A673 (cell line): Measurements from ENCODE around the gene SUCLG2. TPM values are rescaled to one million over a fixed set of nuclear protein-coding genes. Genes with fewer than 3 reads are reported as not detected.

ENCODE experiments used
- BruUV-seq: library from RNA; stranded (reverse); fragments of 400-500 nt; replicated peaks from 2 replicates; lab custom pipeline; 2021; lab: Mats Ljungman, UMichigan
- CTCF ChIA-PET: fragments of 300-600 bp; sonication (Branson Sonifier 250); formaldehyde crosslinking; loops from one replicate; lab custom pipeline; 2022; ENCODE audit warnings: antibody characterized with exemption; lab: Charles Lee
- POLR2A ChIA-PET: fragments of 300-600 bp; sonication (Branson Sonifier 250); formaldehyde crosslinking; loops from one replicate; lab custom pipeline; 2022; ENCODE audit warnings: antibody characterized with exemption; ENCODE audit not compliant: low non-redundant PET; lab: Charles Lee
- DNase-seq: peaks from one replicate; pipeline ENCODE4 v3.0.0-alpha.2; 2015; ENCODE audit warnings: low spot score
- H3K27ac ChIP-seq: fragments of 200-600 bp; sonication (generic); 2 replicates; pipeline ENCODE4 v1.5.1; 2016; ENCODE audit warnings: mixed run types, low read depth, mild to moderate bottlenecking, mixed read lengths, antibody characterized with exemption, low read length; ENCODE audit not compliant: poor library complexity, severe bottlenecking
- H3K27me3 ChIP-seq: fragments of 200-600 bp; sonication (generic); replicated peaks from 2 replicates; pipeline ENCODE4 v1.6.1; 2017; ENCODE audit warnings: mixed run types, low read depth, mild to moderate bottlenecking, mixed read lengths, antibody characterized with exemption, low read length; ENCODE audit not compliant: insufficient read depth, poor library complexity
- H3K36me3 ChIP-seq: fragments of 200-600 bp; sonication (generic); 2 replicates; pipeline ENCODE4 v1.6.1; 2016; ENCODE audit warnings: mixed run types, mild to moderate bottlenecking, mixed read lengths, antibody characterized with exemption, low read length; ENCODE audit not compliant: insufficient read depth, poor library complexity, severe bottlenecking
- H3K4me1 ChIP-seq: fragments of 200-600 bp; sonication (generic); 2 replicates; pipeline ENCODE4 v1.6.1; 2017; ENCODE audit warnings: mixed run types, mild to moderate bottlenecking, mixed read lengths, antibody characterized with exemption, low read length; ENCODE audit not compliant: insufficient read depth, poor library complexity, severe bottlenecking
- H3K4me3 ChIP-seq: fragments of 200-600 bp; sonication (generic); 2 replicates; pipeline ENCODE4 v1.5.1; 2016; ENCODE audit warnings: low read depth, mixed run types, mild to moderate bottlenecking, mixed read lengths, low read length; ENCODE audit not compliant: poor library complexity, severe bottlenecking
- H3K9me3 ChIP-seq: fragments of 200-600 bp; sonication (generic); 2 replicates; pipeline ENCODE4 v1.6.1; 2016; ENCODE audit warnings: mixed run types, low read depth, mild to moderate bottlenecking, mixed read lengths, antibody characterized with exemption, low read length; ENCODE audit not compliant: poor library complexity, severe bottlenecking
- EZH2 ChIP-seq: fragments of 200-600 bp; sonication (generic); IDR thresholded peaks from 2 replicates; pipeline ENCODE4 v1.6.1; 2017; ENCODE audit warnings: borderline replicate concordance, low read depth, mild to moderate bottlenecking, mixed read lengths, antibody characterized with exemption, low read length; ENCODE audit not compliant: poor library complexity, severe bottlenecking
- intact Hi-C: fragments of 100-400 bp; cut with micrococcal nuclease; formaldehyde crosslinking; loops from one replicate; pipeline ENCODE4 v1.10.0; 2022; ENCODE audit not compliant: unreplicated experiment
- total RNA-seq: library from RNA; stranded (reverse); gene quantifications from 2 replicates; pipeline ENCODE4 v1.2.3, GENCODE V29; 2021
- TF ChIP-seq, protein P1 (sequence below): fragments of 300-800, 200-600 bp; sonication (generic); conservative IDR thresholded peaks from 2 replicates; pipeline ENCODE4 v1.5.1; 2017; ENCODE audit warnings: low read depth, mild to moderate bottlenecking, antibody characterized with exemption, low read length, moderate library complexity, mixed read lengths

Gene SUCLG2
- total RNA-seq, 1 experiment from 2014 or later, result 7.4 TPM

DNA sequence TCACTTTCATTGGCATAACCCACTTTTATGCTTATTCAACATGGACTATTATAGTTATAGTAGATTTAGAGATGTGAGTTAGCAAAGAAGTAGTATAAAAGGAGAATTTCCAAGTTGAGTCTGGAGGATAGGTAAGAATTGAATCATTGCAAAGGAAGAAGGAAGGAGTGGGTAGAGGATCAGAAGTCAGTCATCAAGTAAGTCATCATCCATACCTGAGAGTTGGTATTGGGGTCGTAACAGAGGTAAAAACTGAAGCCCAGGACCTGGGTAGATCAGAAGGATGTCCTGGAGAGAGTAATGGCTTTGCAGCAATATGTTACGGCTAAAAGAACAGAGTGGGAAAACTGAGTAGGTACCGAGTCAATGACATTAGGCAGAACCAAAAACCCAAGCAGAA lies 265.7 kb downstream of the SUCLG2 start:
- CTCF ChIA-PET, result no interaction called here
- no peaks in the 10 kb centered on the region for H3K36me3 ChIP-seq
- no peak overlapping the region for H3K4me3 ChIP-seq
- POLR2A ChIA-PET, result no interaction called here
- intact Hi-C loops, result loop anchor here (5.0 kb wide), 1 partner anchor 419 kb away; no protein-coding TSS in a partner anchor
- no peaks in the 10 kb centered on the region for H3K4me1 ChIP-seq
- no TSS peak for BruUV-seq
- no peaks in the 10 kb centered on the region for H3K27me3 ChIP-seq
- TF ChIP-seq EZH2, result no peak
- TF ChIP-seq, protein P1, sequence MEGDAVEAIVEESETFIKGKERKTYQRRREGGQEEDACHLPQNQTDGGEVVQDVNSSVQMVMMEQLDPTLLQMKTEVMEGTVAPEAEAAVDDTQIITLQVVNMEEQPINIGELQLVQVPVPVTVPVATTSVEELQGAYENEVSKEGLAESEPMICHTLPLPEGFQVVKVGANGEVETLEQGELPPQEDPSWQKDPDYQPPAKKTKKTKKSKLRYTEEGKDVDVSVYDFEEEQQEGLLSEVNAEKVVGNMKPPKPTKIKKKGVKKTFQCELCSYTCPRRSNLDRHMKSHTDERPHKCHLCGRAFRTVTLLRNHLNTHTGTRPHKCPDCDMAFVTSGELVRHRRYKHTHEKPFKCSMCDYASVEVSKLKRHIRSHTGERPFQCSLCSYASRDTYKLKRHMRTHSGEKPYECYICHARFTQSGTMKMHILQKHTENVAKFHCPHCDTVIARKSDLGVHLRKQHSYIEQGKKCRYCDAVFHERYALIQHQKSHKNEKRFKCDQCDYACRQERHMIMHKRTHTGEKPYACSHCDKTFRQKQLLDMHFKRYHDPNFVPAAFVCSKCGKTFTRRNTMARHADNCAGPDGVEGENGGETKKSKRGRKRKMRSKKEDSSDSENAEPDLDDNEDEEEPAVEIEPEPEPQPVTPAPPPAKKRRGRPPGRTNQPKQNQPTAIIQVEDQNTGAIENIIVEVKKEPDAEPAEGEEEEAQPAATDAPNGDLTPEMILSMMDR, result no peak
- DNase-seq, result no peak
- H3K27ac ChIP-seq, result no peak overlapping the region
- H3K9me3 ChIP-seq, result no peaks in the 10 kb centered on the region

DNA sequence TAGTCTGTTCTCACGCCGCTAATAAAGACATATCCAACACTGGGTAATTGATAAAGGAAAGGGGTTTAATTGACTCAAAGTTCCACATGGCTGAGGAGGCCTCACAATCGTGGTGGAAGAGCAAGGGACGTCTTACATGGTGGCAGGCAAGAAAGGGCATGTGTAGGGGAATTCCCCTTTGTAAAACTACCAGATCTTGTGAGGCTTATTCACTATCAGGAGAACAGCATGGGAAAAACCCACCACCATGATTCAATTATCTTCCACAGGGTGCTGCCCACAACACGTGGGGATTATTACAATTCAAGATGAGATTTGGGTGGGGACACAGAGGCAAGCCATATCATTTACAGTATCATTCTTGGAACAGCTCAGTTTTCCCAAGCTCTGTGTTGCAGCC lies 268.0 kb downstream of the SUCLG2 start:
- Histone ChIP-seq H3K36me3 (no peaks in the 10 kb centered on the region), H3K9me3 (no peaks in the 10 kb centered on the region), H3K27me3 (no peaks in the 10 kb centered on the region), H3K27ac (no peak overlapping the region), H3K4me1 (no peaks in the 10 kb centered on the region), H3K4me3 (no peak overlapping the region)
- intact Hi-C loops, result loop anchor here (5.0 kb wide), 1 partner anchor 421 kb away; no protein-coding TSS in a partner anchor
- TF ChIP-seq, protein P1, result no peak
- no peak for TF ChIP-seq EZH2
- no peak for DNase-seq
- ChIA-PET POLR2A (no interaction called here), CTCF (interaction anchor here (0.7 kb wide), 1 partner anchor 329 kb away, joined by 3 read pairs; no protein-coding TSS in a partner anchor)
- BruUV-seq, result no TSS peak

DNA sequence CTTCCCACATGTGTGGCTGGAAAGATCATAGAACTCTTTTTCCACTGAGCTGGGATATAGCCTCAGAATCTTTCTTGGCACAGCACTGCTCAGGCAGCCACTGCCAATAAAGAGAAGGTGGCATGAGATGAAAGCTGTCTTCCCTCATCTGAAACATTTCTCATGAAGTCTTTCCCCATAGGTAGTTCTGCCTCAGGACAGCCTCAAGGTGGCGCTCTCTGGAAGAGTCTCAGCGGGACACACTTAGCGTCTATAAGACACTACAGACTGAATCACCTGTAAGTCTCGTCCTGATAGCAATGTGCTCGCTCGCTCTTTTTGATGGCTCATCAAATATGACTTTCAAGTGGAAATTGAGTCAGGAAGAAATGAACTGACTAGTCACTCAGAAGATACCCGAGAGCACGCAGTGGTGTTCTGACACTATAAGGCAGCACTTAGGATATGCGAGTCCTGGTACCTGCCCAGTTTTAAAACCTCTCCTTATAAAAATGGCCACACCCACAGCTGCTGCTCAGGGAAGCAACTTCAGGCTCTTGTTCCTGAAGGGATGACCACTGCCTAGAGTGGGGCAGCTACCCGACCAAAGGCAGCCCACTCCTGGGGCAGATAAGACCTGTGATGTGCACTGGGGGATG lies 269.5 kb downstream of the SUCLG2 start:
- BruUV-seq, result no TSS peak
- no peaks in the 10 kb centered on the region for H3K9me3 ChIP-seq
- CTCF ChIA-PET, result no interaction called here
- H3K4me3 ChIP-seq, result no peak overlapping the region
- POLR2A ChIA-PET, result no interaction called here
- H3K27me3 ChIP-seq, result no peaks in the 10 kb centered on the region
- DNase-seq, result peak; percentile 39
- H3K27ac ChIP-seq, result no peak overlapping the region
- TF ChIP-seq, protein P1, result peak; percentile 65
- TF ChIP-seq EZH2, result no peak
- H3K36me3 ChIP-seq, result no peaks in the 10 kb centered on the region
- H3K4me1 ChIP-seq, result no peaks in the 10 kb centered on the region
- intact Hi-C loops, result loop anchor here (2.0 to 5.0 kb wide), 3 partner anchors 406 to 1492 kb away; no protein-coding TSS in a partner anchor
